Muscle of leg (tissue), 11 donors: ENCODE measurements around the gene KCNH4. TPM values are rescaled to one million over a fixed set of nuclear protein-coding genes. Genes with fewer than 3 reads are reported as not detected.

Source experiments
- DNase-seq: peaks from one replicate; pipeline ENCODE4 v3.0.0; 2013
- H3K27ac ChIP-seq: one replicate; pipeline ENCODE4 v1.5.1; 2013; ENCODE audit warnings: mild to moderate bottlenecking, low read length, control low read depth
- H3K27me3 ChIP-seq: one replicate; pipeline ENCODE4 v1.6.1; 2013; ENCODE audit warnings: low read length; ENCODE audit not compliant: control insufficient read depth, insufficient read depth
- H3K36me3 ChIP-seq: one replicate; pipeline ENCODE4 v1.6.1; 2013; ENCODE audit warnings: low read length; ENCODE audit not compliant: control insufficient read depth, insufficient read depth
- H3K4me1 ChIP-seq: one replicate; pipeline ENCODE4 v1.6.1; 2013; ENCODE audit warnings: low read length; ENCODE audit not compliant: control insufficient read depth, insufficient read depth
- H3K4me3 ChIP-seq: one replicate; pipeline ENCODE4 v1.5.1; 2013; ENCODE audit warnings: low read length, control low read depth
- H3K9me3 ChIP-seq: replicated peaks from 2 replicates; pipeline ENCODE4 v1.6.1; 2013; ENCODE audit warnings: low read depth, low read length; ENCODE audit not compliant: control insufficient read depth
- WGBS: methylation state at CpG from one replicate; pipeline ENCODE4 v1.1.5; 2013; ENCODE audit warnings: missing lambda C conversion rate; ENCODE audit not compliant: insufficient coverage; 5-methylcytosine and 5-hydroxymethylcytosine counted together
- polyA plus RNA-seq, 8 donors: library from polyadenylated mRNA; unstranded; fragments of 120-200 nt; gene quantifications; one replicate each; pipeline versions ENCODE4 v1.2.1 to v1.2.3, GENCODE V29; 2013; ENCODE audit warnings: inconsistent platforms in 1 of 8, low replicate concordance in 1 of 8; ENCODE audit not compliant: insufficient read length in 8 of 8, insufficient read depth in 1 of 8
- total RNA-seq: library from RNA; stranded (reverse); fragments of 120-200 nt; gene quantifications from one replicate; pipeline ENCODE4 v1.2.4, GENCODE V29; 2013

Gene KCNH4
- total and polyA plus RNA-seq, 9 donors, result 0.04 to 0.05 (median 0.05) TPM; not detected in 6

- H3K27me3 ChIP-seq, result no peaks in the 10 kb centered on the region
- peaks cover 15% of the 10 kb centered on the region for H3K4me1 ChIP-seq
- H3K9me3 ChIP-seq, result no peaks in the 10 kb centered on the region
- no peak for DNase-seq
- H3K27ac ChIP-seq, result no peak overlapping the region
- H3K36me3 ChIP-seq, result peaks cover 33% of the 10 kb centered on the region
- WGBS, result 90% methylated on average over 5 of the region's 8 CpGs
- H3K4me3 ChIP-seq, result no peak overlapping the region
These were observed 16.7 kb upstream of the KCNH4 start for GRCh38 chr17:42197564-42198156.

- peaks cover 15% of the 10 kb centered on the region for H3K4me1 ChIP-seq
- no peaks in the 10 kb centered on the region for H3K27me3 ChIP-seq
- 8% methylated on average over 16 of the region's 24 CpGs for WGBS
- no peaks in the 10 kb centered on the region for H3K9me3 ChIP-seq
- peak within 1 kb of the TSS; percentile 91 for H3K4me3 ChIP-seq
- H3K36me3 ChIP-seq, result peaks cover 4% of the 10 kb centered on the region
- DNase-seq, result peak; percentile 93
- H3K27ac ChIP-seq, result peak within 1 kb of the TSS; percentile 78
These were observed 13.3 kb upstream of the KCNH4 start, which contains the start of gene GHDC for GRCh38 chr17:42193969-42194899. Gene GHDC, minus strand, starts transcription at chr17:42194494. Its CDS starts 913 bp downstream, at chr17:42193581.

GRCh38 chr17:42193216-42193968 is 12.4 kb upstream of the KCNH4 start:
- DNase-seq, result no peak
- 81% methylated on average over 10 of the region's 12 CpGs for WGBS
- H3K36me3 ChIP-seq, result peaks cover 4% of the 10 kb centered on the region
- peaks cover 18% of the 10 kb centered on the region for H3K4me1 ChIP-seq
- no peaks in the 10 kb centered on the region for H3K27me3 ChIP-seq
- H3K27ac ChIP-seq, result no peak overlapping the region
- no peaks in the 10 kb centered on the region for H3K9me3 ChIP-seq
- H3K4me3 ChIP-seq, result peak overlapping the region; percentile 91

- H3K9me3 ChIP-seq, result no peaks in the 10 kb centered on the region
- no peak for DNase-seq
- H3K27me3 ChIP-seq, result no peaks in the 10 kb centered on the region
- H3K27ac ChIP-seq, result no peak overlapping the region
- 75% methylated on average over 20 of the region's 23 CpGs for WGBS
- H3K4me3 ChIP-seq, result no peak overlapping the region
- H3K4me1 ChIP-seq, result peaks cover 18% of the 10 kb centered on the region
- H3K36me3 ChIP-seq, result peaks cover 4% of the 10 kb centered on the region
These were observed 11.5 kb upstream of the KCNH4 start for GRCh38 chr17:42192189-42193126.

- no peaks in the 10 kb centered on the region for H3K9me3 ChIP-seq
- 100% methylated on average over 1 of the region's 5 CpGs for WGBS
- no peaks in the 10 kb centered on the region for H3K27me3 ChIP-seq
- peaks cover 18% of the 10 kb centered on the region for H3K4me1 ChIP-seq
- H3K4me3 ChIP-seq, result no peak overlapping the region
- no peak overlapping the region for H3K27ac ChIP-seq
- DNase-seq, result no peak
- peaks cover 4% of the 10 kb centered on the region for H3K36me3 ChIP-seq
These were observed 10.3 kb upstream of the KCNH4 start for GRCh38 chr17:42191275-42191608.

GRCh38 chr17:42190491-42191274 is 9.7 kb upstream of the KCNH4 start:
- no peak overlapping the region for H3K27ac ChIP-seq
- H3K4me1 ChIP-seq, result peaks cover 19% of the 10 kb centered on the region
- no peaks in the 10 kb centered on the region for H3K9me3 ChIP-seq
- H3K36me3 ChIP-seq, result peaks cover 4% of the 10 kb centered on the region
- 82% methylated on average over 9 of the region's 17 CpGs for WGBS
- H3K4me3 ChIP-seq, result no peak overlapping the region
- no peaks in the 10 kb centered on the region for H3K27me3 ChIP-seq
- no peak for DNase-seq

- peaks cover 28% of the 10 kb centered on the region for H3K4me1 ChIP-seq
- no peaks in the 10 kb centered on the region for H3K9me3 ChIP-seq
- H3K4me3 ChIP-seq, result no peak overlapping the region
- H3K27me3 ChIP-seq, result peaks cover 3% of the 10 kb centered on the region
- peaks cover 4% of the 10 kb centered on the region for H3K36me3 ChIP-seq
- no peak overlapping the region for H3K27ac ChIP-seq
- DNase-seq, result no peak
- 55% methylated on average over 8 of the region's 11 CpGs for WGBS
These were observed 8.7 kb upstream of the KCNH4 start for GRCh38 chr17:42189651-42189965.

- Histone ChIP-seq H3K36me3 (peaks cover 4% of the 10 kb centered on the region), H3K9me3 (no peaks in the 10 kb centered on the region), H3K27ac (no peak overlapping the region), H3K27me3 (peaks cover 7% of the 10 kb centered on the region), H3K4me1 (peaks cover 27% of the 10 kb centered on the region), H3K4me3 (no peak overlapping the region)
- peak; percentile 43 for DNase-seq
- 72% methylated on average over 17 of the region's 19 CpGs for whole genome bisulfite sequencing
These were observed 8.1 kb upstream of the KCNH4 start for GRCh38 chr17:42188749-42189650.
